IPS-NIHi7 (cell line): ENCODE data around the gene MAP7D1.
A peak's percentile ranks its signal among the peaks of the same experiment; 100 is the strongest.

ENCODE experiments used
- DNase-seq: peaks from one replicate; pipeline ENCODE4 v3.0.0; 2012; ENCODE audit warnings: mixed read lengths; ENCODE audit errors: extremely low spot score

MAP7D1 gene

DNA sequence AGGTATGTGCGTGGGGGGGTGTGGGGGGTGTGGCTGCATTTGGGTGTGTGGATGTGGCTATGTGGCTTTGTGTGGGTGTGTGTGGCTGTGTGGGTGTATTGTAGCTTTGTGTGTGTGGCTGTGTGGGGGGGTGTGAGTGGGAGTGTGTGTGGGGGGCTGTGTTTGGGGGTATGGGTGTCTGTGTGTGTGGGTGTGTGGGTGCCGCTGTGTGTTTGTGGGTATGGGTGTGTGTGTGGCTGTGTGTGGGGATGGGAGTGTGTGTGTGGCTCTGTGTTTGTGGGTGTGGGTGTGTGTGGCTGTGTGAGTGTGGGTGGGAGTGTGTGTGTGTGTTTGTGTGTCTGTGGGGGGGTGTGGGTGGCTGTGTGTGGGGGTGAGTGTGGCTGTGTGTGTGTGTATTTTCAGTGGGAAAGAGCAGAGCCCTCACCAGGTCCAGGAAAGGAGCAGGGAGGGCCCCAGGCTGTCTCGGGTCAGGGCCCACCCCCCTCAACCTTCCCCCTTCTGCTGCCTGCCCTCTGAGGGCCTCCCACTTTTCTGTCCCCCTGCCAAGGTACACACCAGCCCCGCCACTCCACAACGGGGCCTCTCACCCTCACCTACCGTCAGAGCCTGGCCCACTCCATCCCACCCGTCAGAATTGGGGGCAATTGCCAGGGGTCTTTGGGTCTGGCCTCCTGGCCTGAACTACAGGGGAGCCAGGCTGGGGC, 29.0 kb upstream of the MAP7D1 start:
- DNase-seq = no peak

DNA sequence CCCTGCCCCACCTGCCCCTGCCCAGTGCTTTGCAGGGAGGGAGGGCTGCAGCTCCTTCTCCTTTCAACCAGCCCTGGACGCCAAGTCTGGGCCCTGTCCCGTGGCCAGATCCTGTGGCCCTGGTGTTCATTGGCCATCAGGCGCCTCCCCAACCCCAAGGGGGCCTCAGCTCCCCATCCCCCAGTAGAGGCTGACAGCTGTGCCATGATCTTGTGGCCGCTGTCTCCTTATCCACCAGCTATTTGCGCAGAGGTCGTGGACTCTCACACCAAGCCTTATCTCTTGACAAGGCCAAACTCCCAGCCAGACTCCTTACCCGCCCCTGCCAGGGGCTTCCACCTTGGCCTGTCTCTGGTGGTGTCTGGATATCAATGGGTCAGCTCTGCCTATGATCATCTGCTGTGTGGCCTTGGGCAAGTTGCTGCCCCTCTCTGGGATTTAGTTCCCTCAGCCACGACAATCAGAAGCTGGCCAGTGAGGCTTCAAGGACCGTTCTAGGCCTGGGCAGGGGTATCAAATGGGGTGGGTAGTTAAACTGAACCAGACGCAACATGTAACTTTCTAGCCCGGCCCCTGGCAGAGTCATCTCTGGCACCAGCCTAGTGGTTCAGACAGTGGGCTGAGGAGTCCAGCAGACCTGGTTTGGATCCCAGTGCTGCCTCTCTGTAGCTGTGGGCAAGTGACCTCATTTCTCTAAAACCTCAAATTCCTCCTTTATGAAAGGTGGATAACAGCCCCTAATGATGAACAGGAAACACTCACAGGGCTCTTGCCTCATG, 27.6 kb upstream of the MAP7D1 start:
- no peak for DNase-seq

DNA sequence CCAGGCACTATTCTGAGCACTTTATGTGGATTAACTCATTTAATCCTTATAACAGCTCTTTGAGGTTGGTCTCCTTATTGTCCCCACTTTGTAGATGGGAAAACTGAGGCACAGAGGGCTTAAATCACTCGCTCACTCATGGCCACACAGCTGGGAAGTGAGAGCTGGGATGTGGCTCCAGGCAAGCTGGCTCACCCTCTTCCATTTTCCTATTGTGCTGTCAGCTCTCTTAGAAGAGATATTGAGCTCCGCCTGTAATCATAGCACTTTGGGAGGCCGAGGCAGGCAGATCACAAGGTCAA, 27.1 kb upstream of the MAP7D1 start:
- DNase-seq = no peak

DNA sequence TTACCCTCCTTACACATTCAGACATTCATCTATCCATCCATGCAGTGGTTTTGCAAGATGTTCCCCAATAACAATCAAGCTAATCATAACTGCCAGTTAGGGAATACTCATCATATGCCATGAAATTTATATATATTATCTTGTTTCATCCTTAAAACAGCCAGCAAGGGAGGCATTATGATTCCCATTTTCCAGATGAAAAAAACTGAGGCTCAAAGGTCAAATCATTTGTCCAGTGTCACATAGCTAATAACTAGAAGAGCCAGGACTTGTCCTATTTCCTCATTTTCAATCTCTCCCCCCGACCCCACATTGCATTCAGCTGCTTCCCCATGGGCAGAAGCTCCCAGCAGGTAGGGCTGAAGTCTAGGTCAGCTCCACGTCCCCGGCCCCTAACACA, 23.9 kb upstream of the MAP7D1 start:
- no peak for DNase-seq

DNA sequence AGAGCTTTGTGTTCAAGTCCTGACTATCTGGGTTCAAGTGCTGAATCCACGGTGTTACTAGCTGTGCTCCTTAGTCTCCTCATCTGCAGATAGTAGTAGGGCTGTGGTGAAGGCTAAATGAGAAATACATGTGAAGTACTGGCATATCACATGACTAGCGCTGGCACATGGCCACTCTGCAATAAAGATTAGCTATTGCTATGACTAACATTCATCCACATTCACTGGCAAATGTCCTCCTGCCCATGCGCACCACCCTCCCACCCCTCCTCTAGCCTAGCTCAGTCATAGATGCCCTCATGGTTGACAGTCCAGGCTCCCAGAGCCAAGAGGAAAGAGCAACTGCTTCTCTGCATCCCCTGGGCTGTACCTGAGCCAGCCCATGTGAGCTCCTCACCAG, 22.5 kb upstream of the MAP7D1 start:
- DNase-seq = no peak

DNA sequence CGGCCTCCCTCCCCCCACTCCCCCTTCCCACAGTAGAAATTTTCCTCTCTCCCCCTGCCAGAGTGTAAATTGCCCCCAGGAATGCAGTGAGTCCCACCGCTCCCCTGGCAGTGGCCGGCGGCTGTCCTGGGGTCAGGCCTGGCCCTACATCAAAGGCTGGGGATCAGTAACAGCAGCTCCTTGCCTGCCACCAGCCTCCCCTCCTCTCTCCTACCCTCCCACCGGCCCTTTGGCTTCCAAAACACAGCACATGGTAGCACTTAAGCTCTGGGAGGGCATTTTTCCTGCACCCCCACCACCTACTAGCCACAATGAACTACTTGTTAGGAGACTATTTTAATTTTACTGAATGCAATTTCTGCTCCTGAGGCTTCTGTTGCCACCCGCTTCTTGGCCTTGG, 21.9 kb upstream of the MAP7D1 start:
- DNase-seq = no peak

DNA sequence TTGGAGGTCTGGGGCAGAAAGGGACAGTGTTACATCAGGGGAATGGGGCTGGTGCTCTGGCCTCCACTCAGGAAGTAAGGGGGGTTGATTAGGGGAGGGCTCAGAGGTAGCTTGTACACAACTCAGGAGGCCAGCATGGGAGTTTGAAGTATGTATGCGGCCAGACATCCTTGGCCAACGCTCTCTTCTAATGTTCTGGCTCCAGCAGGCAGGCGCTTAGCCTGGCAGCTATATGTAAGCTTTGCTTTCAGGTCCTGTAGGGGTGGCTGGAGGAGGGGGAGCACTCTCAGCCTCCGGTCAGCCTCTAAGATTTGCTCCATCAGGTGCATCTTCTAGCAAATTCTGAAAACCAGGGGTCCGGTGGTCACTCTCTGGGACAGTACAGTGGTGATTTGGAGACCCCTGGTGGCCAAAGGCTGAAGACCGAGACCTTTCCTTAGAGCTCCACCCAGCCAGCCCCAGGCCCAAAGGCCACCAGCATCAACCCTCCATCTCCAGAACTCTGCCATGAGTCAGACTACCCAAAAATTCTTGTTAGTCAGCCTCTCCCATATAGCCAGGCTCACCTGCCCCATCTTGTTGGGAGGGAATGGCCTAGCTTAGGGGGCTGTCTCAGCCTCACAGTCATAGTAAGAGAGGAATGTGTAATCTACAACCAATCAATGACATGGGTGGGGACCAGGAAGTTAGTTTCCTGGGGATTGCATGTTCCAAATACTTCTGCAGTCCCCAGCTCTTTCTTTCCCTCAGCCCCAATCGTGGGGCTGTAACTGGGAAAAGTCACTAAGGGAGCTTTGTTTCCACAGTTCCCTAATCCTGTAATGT, 21.2 kb upstream of the MAP7D1 start:
- peak; percentile 95 for DNase-seq

DNA sequence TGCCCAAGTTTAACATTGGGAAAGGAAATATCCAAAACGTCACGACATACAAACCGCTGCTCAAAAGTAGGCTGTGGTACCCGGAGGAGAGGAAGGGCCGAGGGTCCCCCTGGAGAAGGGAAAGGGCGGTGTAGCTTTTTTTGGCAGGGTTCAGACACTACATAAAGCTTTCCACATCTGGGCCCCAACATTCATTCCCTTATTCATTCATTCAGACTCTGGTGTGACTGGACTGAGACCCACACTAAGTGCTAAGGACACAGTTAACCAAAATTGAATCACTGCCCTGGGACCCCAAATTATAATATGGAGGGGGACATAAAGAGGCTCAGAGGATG, 20.7 kb upstream of the MAP7D1 start:
- no peak for DNase-seq

DNA sequence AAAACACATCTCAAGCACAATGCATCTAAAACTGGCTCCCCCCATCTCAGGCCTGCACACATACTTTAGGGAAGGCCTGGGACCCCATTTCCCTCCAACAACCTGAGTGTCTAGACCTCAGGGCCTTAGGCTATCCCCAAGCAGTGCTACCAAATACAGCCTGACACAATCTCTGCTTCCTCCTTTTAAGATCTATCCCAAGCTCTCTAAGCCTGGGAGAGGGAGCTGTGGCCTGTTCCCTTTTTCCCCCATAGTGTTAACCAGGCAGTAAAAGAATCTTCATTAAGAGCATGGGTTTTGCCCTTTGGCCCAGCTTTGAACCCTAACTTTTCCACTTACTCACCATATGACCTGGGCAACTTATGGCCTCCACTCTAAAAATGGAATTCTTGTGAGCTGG, 20.2 kb upstream of the MAP7D1 start:
- DNase-seq = no peak

DNA sequence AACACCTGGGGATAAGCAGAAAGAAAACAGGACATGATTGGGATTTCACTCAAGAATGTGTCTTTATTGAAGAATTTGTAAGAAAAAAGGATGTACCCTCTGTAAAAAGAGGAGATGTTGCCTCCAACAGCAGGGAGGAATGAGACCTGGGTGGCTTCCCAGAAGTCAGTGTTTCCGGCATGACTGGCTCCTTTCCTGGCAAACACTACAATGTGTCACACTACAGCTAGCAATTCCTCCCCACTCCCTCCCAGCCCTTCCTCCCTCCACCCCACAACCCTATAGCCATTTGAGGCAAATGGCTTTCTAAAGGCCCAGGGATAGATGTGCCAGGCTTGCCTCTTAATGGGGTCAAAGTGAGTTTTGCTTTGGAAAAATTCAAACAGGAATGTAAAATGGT, 19.4 kb upstream of the MAP7D1 start:
- no peak for DNase-seq

DNA sequence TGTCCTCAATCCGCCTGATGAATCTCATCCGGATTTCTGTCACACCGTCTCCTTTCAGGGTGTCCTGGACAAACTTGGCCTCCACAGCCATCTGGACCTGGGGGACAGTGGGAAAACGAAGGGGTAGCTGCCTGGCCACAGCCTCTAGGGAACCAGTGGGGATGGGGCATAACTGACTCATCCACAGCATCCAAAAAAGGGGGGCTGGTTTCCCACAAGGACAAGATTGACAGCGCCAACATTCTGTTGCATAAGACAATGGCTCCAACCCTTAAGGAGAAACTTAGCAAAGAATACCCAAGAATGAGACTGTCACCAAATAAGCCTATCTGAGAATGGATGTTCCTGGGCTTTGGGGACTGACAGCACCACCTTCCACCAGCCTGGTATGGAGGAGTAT, 18.7 kb upstream of the MAP7D1 start:
- DNase-seq = no peak

DNA sequence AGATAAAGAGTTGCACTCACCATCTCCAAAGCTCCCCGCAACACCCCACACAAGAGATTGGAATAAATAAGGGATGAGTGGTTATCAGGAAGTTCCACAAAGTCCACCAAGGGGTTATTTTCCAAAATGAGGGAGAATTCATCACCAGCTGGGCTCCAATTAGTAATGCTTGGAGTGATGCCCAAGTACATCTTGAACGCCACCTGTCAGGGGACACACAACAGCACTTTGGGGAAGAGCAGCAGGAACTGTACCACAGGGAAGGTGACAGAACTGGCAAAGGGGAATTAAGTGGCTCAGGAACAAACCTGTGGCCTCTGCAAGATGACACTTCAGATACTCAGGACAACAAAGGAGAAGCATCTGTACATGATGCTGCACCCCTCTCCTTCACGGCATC, 18.2 kb upstream of the MAP7D1 start:
- DNase-seq = no peak

DNA sequence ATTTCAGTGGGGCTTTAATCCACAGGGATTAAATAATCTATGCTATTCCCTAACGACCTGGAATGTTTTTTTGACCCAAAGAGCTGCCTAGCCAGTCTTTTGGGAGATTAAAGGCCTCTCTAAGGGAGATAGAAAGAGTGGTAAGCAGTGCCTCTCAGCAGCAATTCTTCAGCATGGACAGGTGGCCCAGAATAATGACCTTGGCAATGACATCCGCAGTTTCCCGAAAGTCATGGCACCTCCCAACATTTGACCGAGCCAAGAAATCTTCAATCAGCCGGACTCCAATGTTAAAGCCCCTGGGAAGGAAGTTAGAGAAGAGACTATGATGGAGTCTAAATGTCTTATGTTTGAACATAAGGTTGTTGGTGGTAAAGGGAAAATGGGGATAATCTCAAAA, 16.4 kb upstream of the MAP7D1 start:
- no peak for DNase-seq

DNA sequence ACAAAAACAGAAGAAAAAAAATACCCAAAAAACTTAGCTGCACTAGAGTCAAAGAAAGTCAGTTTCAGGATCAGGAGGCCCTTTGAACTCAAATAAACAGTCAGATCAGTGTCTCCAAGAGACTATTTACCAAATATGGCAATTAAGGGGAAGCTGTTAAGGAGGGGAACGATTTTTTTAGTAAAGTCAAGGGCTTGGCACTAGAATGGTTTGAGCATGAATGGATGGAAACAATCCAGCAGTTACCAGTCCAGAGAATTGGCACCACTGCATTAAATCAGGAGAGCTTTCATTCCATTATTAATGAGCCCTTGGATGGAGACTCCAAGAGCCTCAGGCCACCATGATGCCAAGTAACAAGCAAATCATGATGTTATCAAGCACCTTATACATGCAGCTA, 13.8 kb upstream of the MAP7D1 start:
- no peak for DNase-seq

DNA sequence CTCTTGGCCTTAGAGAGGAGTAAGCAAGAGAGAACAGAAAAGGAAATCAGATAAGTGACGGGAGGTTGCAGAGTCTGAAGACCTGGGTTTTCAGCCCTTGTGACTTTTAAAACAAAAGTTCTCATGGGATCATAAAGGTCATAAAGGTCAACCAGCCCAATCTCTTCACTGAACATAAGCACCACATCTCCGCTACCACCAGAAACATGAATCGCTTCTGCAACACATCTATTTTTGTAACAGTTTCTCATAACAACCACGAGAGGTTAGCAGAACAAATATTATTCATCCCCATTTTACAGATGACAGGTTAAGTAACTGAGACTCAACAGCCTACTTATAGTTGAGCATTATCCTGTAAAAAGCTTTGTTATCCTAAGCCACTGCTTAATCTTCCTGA, 12.5 kb upstream of the MAP7D1 start:
- no peak for DNase-seq

DNA sequence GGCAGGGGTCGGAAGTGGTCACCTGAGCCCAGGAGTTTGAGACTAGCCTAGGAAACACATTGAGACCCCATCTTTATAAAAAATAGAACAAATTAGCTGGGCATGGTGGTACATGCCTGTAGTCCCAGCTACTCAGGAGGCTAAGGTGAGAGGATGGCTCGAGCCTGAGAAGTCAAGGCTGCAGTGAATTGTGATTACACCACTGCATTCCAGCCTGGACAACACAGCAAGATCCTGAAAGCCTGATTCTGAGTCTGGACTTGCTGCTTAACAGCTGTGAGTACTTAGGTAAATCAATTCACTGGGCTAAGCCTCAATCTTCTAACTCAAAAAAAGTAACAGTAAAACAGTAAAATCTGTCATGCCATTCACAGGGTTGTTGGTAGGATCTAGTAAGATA, 11.5 kb upstream of the MAP7D1 start:
- DNase-seq = no peak

DNA sequence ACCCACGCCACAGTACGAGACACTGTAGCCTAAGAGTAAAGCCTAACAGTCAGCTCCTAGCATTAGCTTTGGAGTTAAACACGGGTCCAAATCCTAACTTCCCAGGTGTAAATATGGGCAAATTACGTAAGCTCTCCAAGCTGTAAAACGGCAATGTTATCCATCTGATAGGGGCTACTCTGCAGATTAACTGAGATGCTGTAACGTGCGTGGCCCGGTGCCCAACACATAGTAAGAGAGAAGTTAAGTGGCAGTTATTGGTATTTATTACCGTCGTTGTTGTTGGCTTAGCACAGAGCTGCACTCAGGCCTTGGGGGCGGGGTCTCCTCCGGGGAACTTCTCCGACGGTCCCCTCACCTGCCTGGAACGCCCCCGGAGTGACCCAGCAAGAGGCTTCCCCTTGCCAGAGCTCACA, 7.1 kb upstream of the MAP7D1 start:
- no peak for DNase-seq

DNA sequence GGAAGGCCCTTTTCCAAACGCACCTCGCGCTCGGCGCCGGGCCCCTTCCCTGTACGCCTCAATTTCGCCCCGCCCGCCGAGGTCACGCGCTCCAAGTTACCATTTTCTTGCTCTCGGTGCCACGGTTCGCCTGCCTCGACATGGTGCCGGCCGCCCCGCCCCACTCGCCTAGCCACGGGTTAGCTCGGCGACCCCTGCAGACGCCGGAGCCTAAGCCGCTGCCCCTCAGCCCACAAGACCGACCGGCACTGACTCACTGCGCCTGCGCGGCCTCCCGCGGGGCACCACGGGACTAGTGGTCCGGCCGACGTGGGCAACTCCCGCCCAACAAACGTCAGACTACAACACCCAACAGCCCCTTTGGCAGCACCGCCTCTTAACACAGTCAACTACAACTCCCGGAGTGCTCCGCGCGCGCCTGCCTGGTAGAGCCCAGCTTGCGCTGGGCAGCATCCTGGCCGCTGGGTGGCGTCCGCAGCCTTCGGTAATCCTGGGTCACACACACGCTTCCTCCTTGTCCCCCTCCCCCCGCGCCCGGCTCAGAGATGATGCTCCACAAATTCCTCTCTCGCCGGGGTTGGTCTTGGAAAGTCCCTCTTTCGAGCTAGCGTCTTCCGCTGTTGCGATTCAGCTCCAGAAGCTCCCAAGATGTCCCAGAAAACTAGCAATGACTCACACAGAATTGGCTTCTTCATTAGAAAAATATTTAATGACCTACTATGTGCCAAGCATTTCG, 6.6 kb upstream of the MAP7D1 start, which contains the start of gene TRAPPC3:
TSS of gene TRAPPC3 (minus strand) at position 250 of the 736 bp plus-strand sequence. CDS start at position 142, 108 bp downstream.
- peak; percentile 99 for DNase-seq

DNA sequence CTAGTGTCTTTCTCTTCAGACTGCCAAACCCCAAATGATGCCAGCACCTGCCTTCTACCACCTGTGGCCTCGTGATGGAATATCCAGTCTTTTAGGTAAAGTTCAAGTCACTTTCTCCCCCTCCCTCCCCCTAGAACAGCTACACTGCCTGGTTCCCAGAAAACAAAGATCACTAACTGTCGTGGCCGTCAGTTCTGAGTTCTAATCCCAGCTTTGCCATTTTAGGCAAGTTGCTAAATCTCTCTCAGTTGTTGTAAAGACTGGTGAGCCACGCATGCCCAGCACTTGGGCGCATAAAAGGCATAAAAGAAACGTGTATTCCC, 6.0 kb upstream of the MAP7D1 start:
- no peak for DNase-seq

DNA sequence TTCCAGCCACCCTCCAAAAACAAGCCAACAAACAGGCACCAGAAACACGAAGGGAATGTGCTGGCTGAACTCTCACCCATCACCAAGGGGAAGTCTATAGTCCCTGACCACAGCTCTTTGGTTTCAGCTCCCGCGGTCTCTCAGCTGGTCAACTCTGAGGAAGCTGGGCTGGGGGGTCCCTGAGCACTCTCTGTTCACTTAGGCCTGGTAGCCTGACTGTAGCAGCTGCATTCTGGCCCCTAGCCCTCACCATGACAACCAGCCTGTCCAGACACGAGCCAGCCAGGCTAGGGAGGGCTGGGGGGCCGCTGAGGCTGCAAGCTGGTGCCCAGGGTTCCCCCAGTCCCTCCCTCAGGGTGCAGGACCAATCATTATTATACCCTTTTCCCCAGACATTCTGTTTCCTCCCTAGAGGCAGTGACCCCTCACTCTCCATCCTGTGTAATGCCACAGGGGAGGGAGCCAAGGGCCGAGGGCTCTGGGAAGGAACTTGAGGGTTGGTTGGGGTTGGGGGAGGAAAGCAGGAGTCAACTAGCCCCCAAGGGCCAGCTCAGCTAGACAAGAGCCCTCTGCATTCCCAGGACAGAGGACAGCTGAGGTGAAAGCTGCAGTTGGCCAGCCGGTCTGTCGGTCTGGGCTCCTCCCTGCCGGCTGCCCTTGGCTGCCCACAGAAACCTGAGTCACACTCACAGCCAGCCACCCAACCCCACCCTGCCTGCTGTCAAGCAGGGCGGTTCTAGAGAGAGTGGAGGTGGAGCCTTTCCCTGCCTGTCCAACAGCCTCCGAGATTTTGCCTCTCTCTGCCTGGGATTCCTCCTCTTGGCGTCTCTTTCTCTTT, 5.4 kb upstream of the MAP7D1 start:
- DNase-seq = peak; percentile 77

DNA sequence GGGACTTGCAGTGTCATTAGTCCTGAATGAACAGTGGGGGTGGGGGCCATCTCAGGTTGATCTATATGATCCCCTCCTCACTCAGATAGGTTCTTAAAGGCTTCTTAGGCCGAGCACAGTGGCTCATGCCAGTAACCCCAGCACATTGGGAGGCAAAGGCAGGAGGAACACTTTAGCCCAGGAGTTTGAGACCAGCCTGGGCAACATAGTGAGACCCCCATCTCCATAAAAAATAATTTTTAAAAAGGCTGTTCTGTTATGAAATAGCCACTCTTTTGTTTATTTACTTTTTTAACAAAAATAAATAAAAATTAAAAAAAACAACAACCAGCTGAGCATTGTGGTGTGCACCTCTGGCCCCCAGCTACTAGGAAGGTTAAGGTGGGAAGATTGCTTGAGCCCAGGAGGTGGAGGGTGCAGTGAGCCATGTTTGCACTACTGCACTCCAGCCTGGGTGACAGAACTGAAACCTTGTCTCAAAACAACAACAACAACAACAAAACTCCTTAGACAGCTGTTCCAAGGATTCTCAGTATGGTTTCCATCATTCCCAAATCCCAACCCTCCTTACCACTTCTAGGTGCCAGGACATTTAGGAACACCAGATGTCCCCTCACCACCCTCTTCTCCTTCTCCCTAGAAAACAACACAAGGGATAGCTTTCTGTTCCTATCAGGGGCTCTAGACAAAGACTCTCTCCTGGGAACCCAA, 4.7 kb upstream of the MAP7D1 start:
- DNase-seq = no peak
